Ascending aorta (tissue), 2 donors: Measurements from ENCODE around the gene FMOD. TPM values are rescaled to one million over a fixed set of nuclear protein-coding genes. Genes with fewer than 3 reads are reported as not detected.
"Not testable (repeated sequence)": the region's sequence is repeated elsewhere in the genome, so short reads cannot be mapped to it uniquely, and the experiment has no call there.

Experiments
- DNase-seq, 2 donors: peaks; one replicate each; pipeline ENCODE4 v3.0.0-alpha.2; 2019; ENCODE audit warnings: low spot score in 2 of 2
- H3K27ac ChIP-seq, 2 donors: fragments of 200-600 bp; sonication (generic); one replicate each; pipeline ENCODE4 v1.5.1; 2016 to 2017; ENCODE audit warnings: mild to moderate bottlenecking in 1 of 2
- H3K27me3 ChIP-seq: fragments of 200-600 bp; sonication (generic); one replicate; pipeline ENCODE4 v1.5.1; 2017
- H3K36me3 ChIP-seq, 2 donors: fragments of 200-600 bp; sonication (generic); one replicate each; pipeline ENCODE4 v1.5.1; 2016
- H3K4me1 ChIP-seq, 2 donors: fragments of 200-600 bp; sonication (generic); one replicate each; pipeline ENCODE4 v1.5.1; 2016 to 2017; ENCODE audit warnings: mild to moderate bottlenecking in 1 of 2
- H3K4me3 ChIP-seq, 2 donors: fragments of 200-600 bp; sonication (generic); one replicate each; pipeline ENCODE4 v1.5.1; 2016 to 2017; ENCODE audit warnings: mild to moderate bottlenecking in 1 of 2
- H3K9me3 ChIP-seq, 2 donors: fragments of 200-600 bp; sonication (generic); one replicate each; pipeline ENCODE4 v1.5.1; 2016
- intact Hi-C: fragments of 100-400 bp; cut with DNase I; formaldehyde crosslinking; loops from one replicate; pipeline ENCODE4 v1.15.1; 2023
- total RNA-seq: library from RNA; depleted of rRNA; stranded (reverse); fragments of >200 nt; gene quantifications from one replicate; pipeline ENCODE4 v1.1.0, GENCODE V29; 2016
- TF ChIP-seq, protein P1 (sequence below), 3 experiments: fragments of 200-600 bp in 2 of 3; fragments of 450-650 bp in 1 of 3; sonication (generic) in 2 of 3; IDR thresholded peaks; one replicate each; pipeline ENCODE4 v1.5.1; 2016 to 2019; ENCODE audit warnings: antibody characterized with exemption in 3 of 3, mild to moderate bottlenecking in 1 of 3, moderate library complexity in 1 of 3

The FMOD gene
- total RNA-seq, 1 donor from 2014 or later, result 92.3 TPM

DNA sequence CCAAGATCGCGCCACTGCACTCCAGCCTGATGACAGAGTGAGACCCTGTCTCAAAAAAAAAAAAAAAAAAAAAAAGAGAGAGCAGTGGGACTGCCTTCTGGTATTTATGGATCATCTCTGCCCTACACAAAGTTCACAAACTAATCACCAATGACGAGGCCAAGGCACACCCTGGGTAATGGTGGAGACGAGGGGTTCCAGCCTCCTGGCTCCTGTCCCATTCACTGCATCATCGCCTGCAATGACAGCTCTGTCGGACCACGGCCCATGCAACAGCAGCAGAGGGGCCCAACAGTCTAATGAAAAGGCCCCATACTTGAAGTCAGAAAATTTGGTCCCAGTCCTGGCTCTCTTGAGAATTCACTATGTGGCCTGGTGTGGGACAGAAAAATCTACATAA lies 48.5 kb downstream of the FMOD start:
- Histone ChIP-seq H3K27ac (no peak overlapping the region), H3K36me3 (peaks cover 5 to 16% of the 10 kb centered on the region in 2 donors), H3K4me3 (no peak overlapping the region), H3K27me3 (no peaks in the 10 kb centered on the region), H3K4me1 (peaks cover 3 to 4% of the 10 kb centered on the region in 2 donors), H3K9me3 (no peaks in the 10 kb centered on the region)
- TF ChIP-seq, protein P1, sequence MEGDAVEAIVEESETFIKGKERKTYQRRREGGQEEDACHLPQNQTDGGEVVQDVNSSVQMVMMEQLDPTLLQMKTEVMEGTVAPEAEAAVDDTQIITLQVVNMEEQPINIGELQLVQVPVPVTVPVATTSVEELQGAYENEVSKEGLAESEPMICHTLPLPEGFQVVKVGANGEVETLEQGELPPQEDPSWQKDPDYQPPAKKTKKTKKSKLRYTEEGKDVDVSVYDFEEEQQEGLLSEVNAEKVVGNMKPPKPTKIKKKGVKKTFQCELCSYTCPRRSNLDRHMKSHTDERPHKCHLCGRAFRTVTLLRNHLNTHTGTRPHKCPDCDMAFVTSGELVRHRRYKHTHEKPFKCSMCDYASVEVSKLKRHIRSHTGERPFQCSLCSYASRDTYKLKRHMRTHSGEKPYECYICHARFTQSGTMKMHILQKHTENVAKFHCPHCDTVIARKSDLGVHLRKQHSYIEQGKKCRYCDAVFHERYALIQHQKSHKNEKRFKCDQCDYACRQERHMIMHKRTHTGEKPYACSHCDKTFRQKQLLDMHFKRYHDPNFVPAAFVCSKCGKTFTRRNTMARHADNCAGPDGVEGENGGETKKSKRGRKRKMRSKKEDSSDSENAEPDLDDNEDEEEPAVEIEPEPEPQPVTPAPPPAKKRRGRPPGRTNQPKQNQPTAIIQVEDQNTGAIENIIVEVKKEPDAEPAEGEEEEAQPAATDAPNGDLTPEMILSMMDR (IDR thresholded peaks at IDR 0.05), result no peak
- intact Hi-C loops, result no loop called here
- no peak for DNase-seq

DNA sequence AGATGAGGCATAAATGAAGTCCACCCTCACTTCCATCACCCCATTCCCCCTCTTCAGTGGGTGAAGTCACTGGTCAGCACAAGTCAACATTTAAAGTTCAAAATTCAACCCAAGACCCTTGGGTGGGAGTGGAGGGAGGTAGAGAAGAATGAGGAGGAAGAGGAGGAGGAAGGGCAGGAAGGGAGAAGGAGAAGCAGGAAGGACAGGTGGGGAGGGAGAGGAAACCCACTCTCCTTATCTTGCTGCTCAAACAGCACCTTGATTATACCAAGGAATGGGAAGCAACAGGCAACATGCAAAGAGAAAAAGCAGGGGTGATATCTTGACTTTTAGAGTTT lies 49.6 kb downstream of the FMOD start:
- Histone ChIP-seq H3K4me3 (no peak overlapping the region), H3K4me1 (no peaks in the 10 kb centered on the region), H3K9me3 (no peaks in the 10 kb centered on the region), H3K36me3 (peaks cover 0 to 5% of the 10 kb centered on the region in 2 donors), H3K27ac (no peak overlapping the region), H3K27me3 (no peaks in the 10 kb centered on the region)
- no peak for DNase-seq
- TF ChIP-seq, protein P1 (IDR thresholded peaks at IDR 0.05), result no peak
- intact Hi-C loops, result no loop called here

- Histone ChIP-seq H3K27me3 (no peaks in the 10 kb centered on the region), H3K27ac (no peak overlapping the region), H3K4me1 (no peaks in the 10 kb centered on the region), H3K4me3 (no peak overlapping the region), H3K36me3 (peaks cover 0 to 2% of the 10 kb centered on the region in 2 donors), H3K9me3 (no peaks in the 10 kb centered on the region)
- DNase-seq, result no peak
- TF ChIP-seq, protein P1 (IDR thresholded peaks at IDR 0.05), result no peak
- intact Hi-C loops, result no loop called here
Observed at GRCh38 chr1:203300441-203301330, 50.2 kb downstream of the FMOD start.

DNA sequence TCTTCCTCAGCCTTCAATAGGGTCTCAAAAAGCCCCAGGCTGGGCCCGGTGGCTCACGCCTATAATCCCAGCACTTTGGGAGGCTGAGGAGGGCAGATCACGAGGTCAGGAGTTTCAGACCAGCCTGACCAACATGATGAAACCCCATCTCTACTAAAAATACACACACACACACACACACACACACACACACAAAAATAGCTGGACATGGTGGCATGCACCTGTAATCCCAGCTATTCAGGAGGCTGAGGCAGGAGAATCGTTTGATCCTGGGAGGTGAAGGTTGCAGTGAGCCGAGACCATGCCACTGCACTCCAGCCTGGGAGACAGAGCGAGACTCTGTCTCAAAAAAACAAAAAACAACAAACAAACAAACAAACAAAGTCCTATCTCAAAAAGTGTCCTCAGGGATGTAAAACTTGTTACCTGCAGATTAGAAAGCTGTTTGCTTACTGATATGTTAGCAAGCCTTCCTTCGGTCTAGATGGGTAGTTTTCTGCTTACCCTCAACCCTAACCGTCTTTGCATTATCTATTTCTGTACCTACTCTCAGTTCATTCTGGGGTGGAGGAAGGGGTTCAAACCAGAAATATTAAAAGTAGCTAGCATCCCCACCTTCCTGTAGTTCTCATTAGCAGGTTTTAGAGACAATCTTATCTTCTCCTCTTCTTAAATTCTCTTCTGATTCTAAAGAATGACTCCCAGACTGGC lies 51.0 kb downstream of the FMOD start:
- not testable (repeated sequence) for H3K9me3 ChIP-seq, DNase-seq

GRCh38 chr1:203299169-203299568 lies 51.8 kb downstream of the FMOD start:
- Histone ChIP-seq H3K27ac (no peak overlapping the region), H3K27me3 (no peaks in the 10 kb centered on the region), H3K36me3 (no peaks in the 10 kb centered on the region), H3K4me3 (no peak overlapping the region), H3K9me3 (no peaks in the 10 kb centered on the region), H3K4me1 (no peaks in the 10 kb centered on the region)
- TF ChIP-seq, protein P1 (IDR thresholded peaks at IDR 0.05), result no peak
- intact Hi-C loops, result no loop called here
- no peak for DNase-seq

More for the DNA sequence above, 51.0 kb downstream of the FMOD start:
- H3K27ac ChIP-seq, intact Hi-C loops, H3K36me3 ChIP-seq, H3K4me3 ChIP-seq, H3K4me1 ChIP-seq, H3K27me3 ChIP-seq: not testable (repeated sequence)

DNA sequence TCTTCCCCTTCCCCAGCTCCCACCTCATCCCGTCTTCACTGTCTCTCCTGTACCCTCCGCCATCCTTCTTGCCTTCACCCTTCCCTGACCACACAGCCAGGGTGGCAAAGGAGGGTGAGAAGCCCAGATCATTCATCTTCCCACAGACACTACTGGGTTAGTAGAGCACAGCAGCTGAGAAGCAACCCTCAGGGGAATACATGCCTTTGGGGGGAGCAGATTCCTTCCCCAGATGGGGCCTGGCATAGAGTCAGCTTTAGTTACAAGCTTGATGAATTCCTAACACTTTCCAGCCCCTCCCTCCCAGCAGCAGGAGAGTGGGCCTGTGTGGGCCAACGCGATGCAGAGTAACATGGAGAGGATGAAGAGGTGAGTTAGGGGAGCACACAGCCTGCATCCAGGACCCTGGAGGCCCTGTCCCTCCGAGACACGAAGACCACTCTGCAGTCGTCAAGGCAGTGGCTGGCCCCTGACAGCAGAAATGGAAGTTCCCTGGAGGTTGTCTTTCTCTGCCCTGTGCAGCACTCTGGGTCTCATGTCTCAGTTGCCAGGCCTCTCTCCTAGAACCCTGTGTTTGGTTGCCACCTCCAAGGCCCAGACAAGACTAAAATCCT lies 54.4 kb downstream of the FMOD start:
- no peak for DNase-seq
- TF ChIP-seq, protein P1 (IDR thresholded peaks at IDR 0.05), result no peak
- intact Hi-C loops, result no loop called here

More for the DNA sequence above, 54.4 kb downstream of the FMOD start:
- H3K36me3 ChIP-seq, result no peaks in the 10 kb centered on the region
- H3K4me3 ChIP-seq, result no peak overlapping the region
- H3K27ac ChIP-seq, result no peak overlapping the region
- H3K9me3 ChIP-seq, result no peaks in the 10 kb centered on the region
- H3K27me3 ChIP-seq, result no peaks in the 10 kb centered on the region
- H3K4me1 ChIP-seq, result no peaks in the 10 kb centered on the region
